Stomach (tissue), 9 donors: Measurements from ENCODE around the gene CCDC136. TPM values are rescaled to one million over a fixed set of nuclear protein-coding genes. Genes with fewer than 3 reads are reported as not detected.
A peak's percentile ranks its signal among the peaks of the same experiment; 100 is the strongest.

Experiments used
- DNase-seq, 2 donors: peaks; one replicate each; pipeline versions ENCODE4 v3.0.0 to v3.0.0-alpha.2; 2013 to 2019
- H3K27ac ChIP-seq, 5 donors: fragments of 200-600 bp in 4 of 5; sonication (generic) in 4 of 5; one replicate each; pipeline ENCODE4 v1.5.1; 2013 to 2019; ENCODE audit warnings: mild to moderate bottlenecking in 1 of 5, moderate library complexity in 1 of 5
- H3K27me3 ChIP-seq, 3 donors: fragments of 200-600 bp; sonication (generic); one replicate each; pipeline ENCODE4 v1.5.1; 2017 to 2019; ENCODE audit warnings: mixed run types in 1 of 3
- H3K36me3 ChIP-seq, 4 donors: fragments of 200-600 bp; sonication (generic); 1 replicate in 3 of 4; 2 replicates in 1 of 4; pipeline ENCODE4 v1.5.1; 2016 to 2019
- H3K4me1 ChIP-seq, 4 donors: fragments of 200-600 bp; sonication (generic); one replicate each; pipeline ENCODE4 v1.5.1; 2016 to 2019
- H3K4me3 ChIP-seq, 4 donors: fragments of 200-600 bp; sonication (generic) in 3 of 4; one replicate each; pipeline ENCODE4 v1.5.1; 2016 to 2019; ENCODE audit warnings: mild to moderate bottlenecking in 1 of 4
- H3K9me3 ChIP-seq, 4 donors: fragments of 200-600 bp; sonication (generic); one replicate each; pipeline ENCODE4 v1.5.1; 2016 to 2019
- CTCF ChIP-seq, 7 experiments: fragments of 450-650 bp in 4 of 7; fragments of 200-600 bp in 3 of 7; sonication (generic) in 3 of 7; IDR thresholded peaks; one replicate each; pipeline ENCODE4 v1.5.1; 2016 to 2019; ENCODE audit warnings: antibody characterized with exemption in 7 of 7, control low read depth in 2 of 7, mild to moderate bottlenecking in 1 of 7
- EP300 ChIP-seq: sonication (generic); formaldehyde crosslinking; IDR thresholded peaks from one replicate; pipeline ENCODE4 v1.6.1; 2017; ENCODE audit warnings: antibody characterized with exemption
- POLR2A ChIP-seq, 4 donors: fragments of 450-650 bp; IDR thresholded peaks; one replicate each; pipeline ENCODE4 v1.6.1; 2016; ENCODE audit warnings: antibody characterized with exemption in 4 of 4, control low read depth in 2 of 4, mild to moderate bottlenecking in 1 of 4, moderate library complexity in 1 of 4
- POLR2AphosphoS5 ChIP-seq, 3 donors: sonication (generic); formaldehyde crosslinking; IDR thresholded peaks; one replicate each; pipeline ENCODE4 v1.6.1; 2016; ENCODE audit warnings: antibody characterized with exemption in 3 of 3
- WGBS, 5 donors: extraction: QIAGEN DNeasy Blood & Tissue Kit in 3 of 5; methylation state at CpG; one replicate each; pipeline versions ENCODE4 v1.1.5 to v1.1.7; 2013 to 2018; 5-methylcytosine and 5-hydroxymethylcytosine counted together
- intact Hi-C: fragments of 100-400 bp; cut with DNase I; formaldehyde crosslinking; loops from one replicate; pipeline ENCODE4 v1.15.1; 2023; ENCODE audit warnings: low total_unique reads
- polyA plus RNA-seq, 3 donors: library from polyadenylated mRNA; stranded (reverse); fragments of 200-250 nt; gene quantifications; one replicate each; pipeline ENCODE4 v1.2.3, GENCODE V29; 2013
- total RNA-seq, 5 donors: library from RNA; depleted of rRNA; stranded (reverse); fragments of >200 nt; gene quantifications; one replicate each; pipeline versions ENCODE4 v1.1.0 to v1.2.3, GENCODE V29; 2014 to 2016
- donor health status: healthy with polysubstance abuse.
- donor health status: Bipolar disorder and iron deficiency.
- donor health status: healthy.

Gene CCDC136
- total and polyA plus RNA-seq, 8 donors = 2.3 to 36.8 (median 5.4) TPM

DNA sequence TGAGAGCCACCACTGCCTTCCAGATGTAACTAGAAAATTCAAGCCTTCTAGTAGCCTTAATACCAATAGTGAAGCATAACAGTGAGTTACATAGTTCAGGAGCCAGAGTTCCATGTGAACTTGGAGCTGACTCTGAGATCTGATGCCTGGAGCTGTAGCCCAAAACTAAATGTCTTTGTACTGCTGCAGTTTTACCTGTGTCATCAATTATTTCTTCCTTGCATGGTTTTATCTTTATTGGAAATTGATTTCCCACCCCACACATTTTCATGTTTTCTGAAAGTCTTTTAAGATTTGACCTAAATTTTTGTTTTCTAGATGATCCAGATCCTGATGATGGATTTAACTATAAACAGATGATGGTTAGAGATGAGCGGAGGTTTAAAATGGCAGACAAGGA lies 33.2 kb upstream of the CCDC136 start:
- H3K36me3 ChIP-seq = peaks cover 32 to 97% (median 81%) of the 10 kb centered on the region in 4 donors
- intact Hi-C loops = no loop called here

GRCh38 chr7:128759242-128759641 lies 32.5 kb upstream of the CCDC136 start:
- DNase-seq = no peak
- H3K27ac ChIP-seq = peak overlapping the region in 1 of 5 donors; percentile 86
- no peak overlapping the region for H3K4me3 ChIP-seq
- H3K27me3 ChIP-seq = no peaks in the 10 kb centered on the region
- intact Hi-C loops = no loop called here
- no peaks in the 10 kb centered on the region for H3K9me3 ChIP-seq
- H3K4me1 ChIP-seq = peaks cover 0 to 30% (median 7%) of the 10 kb centered on the region in 4 donors
- TF ChIP-seq POLR2AphosphoS5 (IDR thresholded peaks at IDR 0.05) (no peak), EP300 (no peak), CTCF (IDR thresholded peaks at IDR 0.05) (no peak)
- peaks cover 28 to 97% (median 82%) of the 10 kb centered on the region in 4 donors for H3K36me3 ChIP-seq

More for the DNA sequence above, 33.2 kb upstream of the CCDC136 start:
- 96 to 100% (median 100%) methylated on average over 1 of the region's 1 CpG for WGBS, 5 donors
- H3K9me3 ChIP-seq = no peaks in the 10 kb centered on the region
- DNase-seq = no peak
- no peak overlapping the region for H3K4me3 ChIP-seq
- TF ChIP-seq EP300 = no peak
- no peak for TF ChIP-seq POLR2A (IDR thresholded peaks at IDR 0.05)
- TF ChIP-seq POLR2AphosphoS5 (IDR thresholded peaks at IDR 0.05) = no peak
- no peak for TF ChIP-seq CTCF (IDR thresholded peaks at IDR 0.05)
- peaks cover 0 to 23% (median 7%) of the 10 kb centered on the region in 4 donors for H3K4me1 ChIP-seq
- H3K27me3 ChIP-seq = no peaks in the 10 kb centered on the region
- peak overlapping the region in 1 of 5 donors; percentile 86 for H3K27ac ChIP-seq

- TF ChIP-seq EP300 (no peak), POLR2AphosphoS5 (IDR thresholded peaks at IDR 0.05) (no peak), POLR2A (IDR thresholded peaks at IDR 0.05) (no peak), CTCF (IDR thresholded peaks at IDR 0.05) (no peak)
- Histone ChIP-seq H3K4me1 (peaks cover 0 to 12% (median 6%) of the 10 kb centered on the region in 4 donors), H3K4me3 (no peak overlapping the region), H3K27ac (peak overlapping the region in 2 of 5 donors; percentile 15 to 57), H3K27me3 (no peaks in the 10 kb centered on the region), H3K36me3 (peaks cover 19 to 96% (median 94%) of the 10 kb centered on the region in 4 donors), H3K9me3 (no peaks in the 10 kb centered on the region)
- WGBS, 5 donors = 64 to 77% (median 70%) methylated on average over 3 of the region's 3 CpGs
- intact Hi-C loops = no loop called here
- DNase-seq = no peak
Measured at GRCh38 chr7:128763541-128763940, 28.2 kb upstream of the CCDC136 start.

- no peaks in the 10 kb centered on the region for H3K27me3 ChIP-seq
- H3K27ac ChIP-seq = peak overlapping the region in 4 of 5 donors; percentile 12 to 52 (median 28)
- no peaks in the 10 kb centered on the region for H3K9me3 ChIP-seq
- TF ChIP-seq POLR2AphosphoS5 (IDR thresholded peaks at IDR 0.05) (no peak), CTCF (IDR thresholded peaks at IDR 0.05) (no peak), POLR2A (IDR thresholded peaks at IDR 0.05) (no peak), EP300 (no peak)
- H3K36me3 ChIP-seq = peaks cover 10 to 96% (median 93%) of the 10 kb centered on the region in 4 donors
- no peak for DNase-seq
- no peak overlapping the region for H3K4me3 ChIP-seq
- H3K4me1 ChIP-seq = peaks cover 0 to 32% (median 22%) of the 10 kb centered on the region in 4 donors
- intact Hi-C loops = no loop called here
- WGBS, 5 donors = 59 to 82% (median 71%) methylated on average over 6 of the region's 6 CpGs
Measured at GRCh38 chr7:128767475-128768110, 24.2 kb upstream of the CCDC136 start.
